Pancreas (tissue), 10 donors: Measurements from ENCODE around the gene SMPDL3B. TPM values are rescaled to one million over a fixed set of nuclear protein-coding genes. Genes with fewer than 3 reads are reported as not detected.
A peak's percentile ranks its signal among the peaks of the same experiment; 100 is the strongest.

Source experiments
- ATAC-seq, 4 donors: fragments of 200-7000 bp; cut with Tn5 transposase; one replicate each; pipeline versions ENCODE4 v1.8.0 to v1.9.1; 2020; ENCODE audit warnings: mild to moderate bottlenecking in 4 of 4, moderate library complexity in 4 of 4
- DNase-seq, 6 donors: peaks; one replicate each; pipeline ENCODE4 v3.0.0-alpha.2; 2020
- FAIRE-seq: peaks from 2 replicates; lab custom pipeline; 2012; peaks lifted over from hg19 to GRCh38; lab: Jason Lieb, UNC
- H3K27ac ChIP-seq, 4 donors: fragments of 200-600 bp; sonication (generic); 1 replicate in 3 of 4; 2 replicates in 1 of 4; pipeline versions ENCODE4 v1.5.0 to v1.8.0; 2020
- H3K27me3 ChIP-seq, 4 donors: fragments of 200-600 bp; one replicate each; pipeline ENCODE4 v1.8.0; 2021
- H3K36me3 ChIP-seq, 3 donors: fragments of 200-600 bp; sonication (generic) in 1 of 3; one replicate each; pipeline versions ENCODE4 v1.5.0 to v1.8.0; 2020 to 2021
- H3K4me1 ChIP-seq, 3 donors: fragments of 200-600 bp; one replicate each; pipeline ENCODE4 v1.8.0; 2021
- H3K4me3 ChIP-seq, 4 donors: fragments of 200-600 bp; sonication (generic) in 2 of 4; one replicate each; pipeline versions ENCODE4 v1.5.0 to v1.8.0; 2020 to 2021
- H3K9me3 ChIP-seq, 4 donors: fragments of 200-600 bp; one replicate each; pipeline ENCODE4 v1.8.0; 2021
- CTCF ChIP-seq, 4 donors: fragments of 200-600 bp; sonication (generic) in 3 of 4; IDR thresholded peaks; one replicate each; pipeline versions ENCODE4 v1.5.0 to v1.8.0; 2021; ENCODE audit warnings: antibody characterized with exemption in 4 of 4
- WGBS, 2 donors: extraction: QIAGEN DNeasy Blood & Tissue Kit; methylation state at CpG; one replicate each; pipeline ENCODE4 v1.1.7; 2013; 5-methylcytosine and 5-hydroxymethylcytosine counted together
- intact Hi-C, 3 donors: fragments of 100-400 bp; cut with DNase I; formaldehyde crosslinking; loops; one replicate each; pipeline versions ENCODE4 v1.11.1 to v1.14.2; 2022
- polyA plus RNA-seq, 2 donors: library from polyadenylated mRNA; stranded (reverse); fragments of 200-250 nt; gene quantifications; one replicate each; pipeline ENCODE4 v1.2.3, GENCODE V29; 2013
- total RNA-seq, 6 donors: library from RNA; stranded (reverse); fragmentation: NEBNext Ultra II Directional in 4 of 6; extraction: Animal tissue kit (Norgen Biotek cat#: 25700) in 4 of 6; gene quantifications; one replicate each; pipeline versions ENCODE4 v1.2.1 to v1.2.4, GENCODE V29; 2021 to 2023
- donor health status: healthy with polysubstance abuse.
- donor health status: DM: no; HTN: no; CAD: no; lungs with moderate emphysema.
- donor health status: DM: no; HTN: no; CAD: no.
- donor health status: control.
- donor health status: control.
- donor health status: Bipolar disorder and iron deficiency.
- donor health status: DM: yes; HTN: yes; CAD: no.
- donor health status: DM: no; HTN: no; CAD: no.
- donor health status: DM: no; HTN: no; CAD: no.
- donor health status: DM: yes; HTN: yes; CAD: no.

SMPDL3B gene
- total and polyA plus RNA-seq, 8 donors = 9.9 to 20.4 (median 16.6) TPM

- WGBS, 2 donors = 87 to 89% methylated on average over 6 of the region's 6 CpGs
- intact Hi-C loops = no loop called here
- ATAC-seq (peak in 3 of 4 donors; percentile 24 to 55 (median 43)), FAIRE-seq (no peak), DNase-seq (no peak)
- no peaks in the 10 kb centered on the region for H3K9me3 ChIP-seq
- H3K36me3 ChIP-seq = peaks cover 3 to 28% (median 9%) of the 10 kb centered on the region in 3 donors
- no peak for TF ChIP-seq CTCF (IDR thresholded peaks at IDR 0.05)
- H3K27ac ChIP-seq = no peak overlapping the region
- no peaks in the 10 kb centered on the region for H3K27me3 ChIP-seq
- H3K4me3 ChIP-seq = no peak overlapping the region
- no peaks in the 10 kb centered on the region for H3K4me1 ChIP-seq
These were observed 35.6 kb downstream of the SMPDL3B start for GRCh38 chr1:27970401-27970800.

- no peak for FAIRE-seq
- Histone ChIP-seq H3K27ac (no peak overlapping the region), H3K4me3 (no peak overlapping the region), H3K9me3 (no peaks in the 10 kb centered on the region), H3K27me3 (no peaks in the 10 kb centered on the region), H3K4me1 (no peaks in the 10 kb centered on the region), H3K36me3 (peaks cover 3 to 26% (median 3%) of the 10 kb centered on the region in 3 donors)
- no peak for DNase-seq
- intact Hi-C loops = no loop called here
- ATAC-seq = peak in 2 of 4 donors; percentile 38 to 59
- no peak for TF ChIP-seq CTCF (IDR thresholded peaks at IDR 0.05)
These were observed 36.9 kb downstream of the SMPDL3B start for GRCh38 chr1:27971674-27972073.

GRCh38 chr1:27972141-27972540 lies 37.3 kb downstream of the SMPDL3B start:
- FAIRE-seq (no peak), DNase-seq (no peak), ATAC-seq (no peak)
- Histone ChIP-seq H3K4me3 (no peak overlapping the region), H3K9me3 (no peaks in the 10 kb centered on the region), H3K27ac (no peak overlapping the region), H3K4me1 (no peaks in the 10 kb centered on the region), H3K36me3 (peaks cover 0 to 26% (median 3%) of the 10 kb centered on the region in 3 donors), H3K27me3 (no peaks in the 10 kb centered on the region)
- no peak for TF ChIP-seq CTCF (IDR thresholded peaks at IDR 0.05)
- intact Hi-C loops = no loop called here
- WGBS, 2 donors = 78 to 93% methylated on average over 4 of the region's 4 CpGs

- FAIRE-seq (no peak), DNase-seq (no peak), ATAC-seq (no peak)
- Histone ChIP-seq H3K27me3 (no peaks in the 10 kb centered on the region), H3K4me3 (no peak overlapping the region), H3K4me1 (no peaks in the 10 kb centered on the region), H3K27ac (no peak overlapping the region), H3K9me3 (no peaks in the 10 kb centered on the region), H3K36me3 (peaks cover 0 to 10% (median 3%) of the 10 kb centered on the region in 3 donors)
- 63 to 73% methylated on average over 4 of the region's 4 CpGs for WGBS, 2 donors
- intact Hi-C loops = no loop called here
- TF ChIP-seq CTCF (IDR thresholded peaks at IDR 0.05) = no peak
These were observed 39.1 kb downstream of the SMPDL3B start for GRCh38 chr1:27973771-27974416.

GRCh38 chr1:27974417-27974781 lies 39.6 kb downstream of the SMPDL3B start:
- TF ChIP-seq CTCF (IDR thresholded peaks at IDR 0.05) = no peak
- FAIRE-seq = no peak
- H3K27me3 ChIP-seq = no peaks in the 10 kb centered on the region

More at GRCh38 chr1:27974417-27974781, 39.6 kb downstream of the SMPDL3B start:
- H3K9me3 ChIP-seq = no peaks in the 10 kb centered on the region
- intact Hi-C loops = no loop called here
- H3K4me1 ChIP-seq = no peaks in the 10 kb centered on the region
- H3K36me3 ChIP-seq = peaks cover 0 to 9% (median 3%) of the 10 kb centered on the region in 3 donors
- no peak overlapping the region for H3K27ac ChIP-seq
- DNase-seq (no peak), ATAC-seq (no peak)
- H3K4me3 ChIP-seq = no peak overlapping the region
